ENCODE measurements around the gene ADGRG6. TPM values are rescaled to one million over a fixed set of nuclear protein-coding genes. Genes with fewer than 3 reads are reported as not detected.
A peak's percentile ranks its signal among the peaks of the same experiment; 100 is the strongest.

ADGRG6 gene
- not detected in 2 replicates for total RNA-seq (2013; cell fraction: nucleolus; rRNA removed)
- not detected in 2 replicates for total RNA-seq (2014; rRNA removed)
- total RNA-seq (2014; rRNA removed; fragmentation: Illumina TruSeq; extraction: Trizol), result not detected in 2 replicates
- 0.13 and 0.29 TPM in 2 replicates for total RNA-seq (2021)
- not detected for polyA plus RNA-seq (2011; ENCODE audit: low read depth)
- polyA plus RNA-seq (2011; rRNA removed), result not detected in 2 replicates
- not detected in 2 replicates for polyA plus RNA-seq (2011; cell fraction: cytosol; rRNA removed)
- polyA plus RNA-seq (2011; cell fraction: nucleus; rRNA removed), result not detected in 2 replicates
- polyA plus RNA-seq (2012), result 0.04 TPM in 1 of 2 replicates, not detected in the other
- 0.01 TPM in 1 of 2 replicates, not detected in the other for polyA plus RNA-seq (2014; fragmentation: Illumina TruSeq; extraction: Trizol)
- not detected for polyA plus RNA-seq (2014; fragmentation: Nextera tagmentation; extraction: Ambion mirVana)
- polyA plus RNA-seq (2014; rRNA removed), result not detected in 2 replicates
- under 1 TPM in 1 of 2 experiments, not detected in 1; 0.24 TPM for polyA plus RNA-seq (2016; fragmentation: Nextera tagmentation; extraction: Ambion mirVana)
- not detected in 2 replicates for polyA minus RNA-seq (2011; rRNA and poly(A)+ RNA removed)
- polyA minus RNA-seq (2011; cell fraction: cytosol; rRNA and poly(A)+ RNA removed), result 1.1 and 2.7 TPM in 2 replicates
- polyA minus RNA-seq (2011; cell fraction: nucleus; rRNA and poly(A)+ RNA removed), result 0.48 TPM in 1 of 2 replicates, not detected in the other
- Bru-seq, nascent RNA, result percentile 20 among the genes with signal in this experiment
- BruChase-seq, experiment 1, labeled RNA remaining after a 6-hour chase, result percentile 23 among the genes with signal in this experiment
- percentile 23 among the genes with signal in this experiment for BruChase-seq, experiment 2, labeled RNA remaining after a 2-hour chase
- long read RNA-seq, experiment 1, result 0 reads
- long read RNA-seq, experiment 2, partial matches to known transcripts, result 0 of 1 reads
- long read RNA-seq, experiment 2, other reads (novel, unspliced or antisense), result 1 of 1 reads

GRCh38 chr6:142301651-142302391, at the start of gene ADGRG6:
ADGRG6 (plus strand) TSS chr6:142302007; CDS start chr6:142302330, 323 bp downstream.
- H3K4me3 ChIP-seq, result no peak within 1 kb of the TSS

More at GRCh38 chr6:142301651-142302391, at the start of gene ADGRG6:
- BruUV-seq (replicated peaks), result no TSS peak
- H3K79me2 ChIP-seq (ENCODE audit: control insufficient read depth, insufficient read depth, low read length), result no peaks in the 10 kb centered on the region
- ChIA-PET POLR2A (no interaction called here), RAD21 (ENCODE audit: unreplicated experiment) (no interaction called here), SMC1A (ENCODE audit: uncharacterized antibody, unreplicated experiment) (no interaction called here), CTCF (no interaction called here)
- TF ChIP-seq RAD51 (IDR thresholded peaks at IDR 0.05) (no peak), IRF5 (IDR thresholded peaks at IDR 0.05; ENCODE audit: borderline replicate concordance) (no peak), CBX5 (IDR thresholded peaks at IDR 0.05; ENCODE audit: low read depth) (no peak), RBBP5 (conservative IDR thresholded peaks at IDR 0.05) (no peak), HDAC6 (IDR thresholded peaks at IDR 0.05; ENCODE audit: unreplicated experiment) (peak; percentile 47), CEBPB (IDR thresholded peaks at IDR 0.05; ENCODE audit: borderline replicate concordance in 1 of 2, low read depth in 2 of 2, low read length in 2 of 2) (no peak), USF2 (IDR thresholded peaks at IDR 0.05; ENCODE audit: borderline replicate concordance, low read depth, low read length) (no peak), FOXK2 (IDR thresholded peaks at IDR 0.05) (no peak), ZNF207 (IDR thresholded peaks at IDR 0.05; ENCODE audit: borderline replicate concordance) (no peak), CREB1 (IDR thresholded peaks at IDR 0.05; ENCODE audit: low read depth) (no peak), HCFC1 (IDR thresholded peaks at IDR 0.05; ENCODE audit: low read length) (no peak), CBFB (IDR thresholded peaks at IDR 0.05; ENCODE audit: low read depth) (no peak), BHLHE40 (IDR thresholded peaks at IDR 0.05; ENCODE audit: borderline replicate concordance in 1 of 2, low read depth in 2 of 2, low read length in 1 of 2) (peak in 1 of 2 experiments; percentile 42; a peak in 2 of 4 replicates), SUZ12 (IDR thresholded peaks at IDR 0.05; ENCODE audit: unreplicated experiment) (peak; percentile 25), TARDBP (IDR thresholded peaks at IDR 0.05; ENCODE audit: borderline replicate concordance) (no peak), PAX8 (IDR thresholded peaks at IDR 0.05) (no peak)
- FAIRE-seq, result no peak
- intact Hi-C loops (cut with micrococcal nuclease; ENCODE audit: unreplicated experiment) (no loop called here), in situ Hi-C loops (cut with MboI) (no loop called here)
- H3K36me3 ChIP-seq (ENCODE audit: control insufficient read depth in 2 of 2, insufficient read depth in 2 of 2, low read length in 1 of 2), result no peaks in the 10 kb centered on the region
- H2AFZ ChIP-seq (ENCODE audit: control insufficient read depth, low read depth, low read length), result peak within 1 kb of the TSS; percentile 15; the same call in 1 of the 2 replicates
- ATAC-seq, result peak; percentile 75
- H3K4me1 ChIP-seq (ENCODE audit: control insufficient read depth, insufficient read depth, low read length), result no peaks in the 10 kb centered on the region
- no peak within 1 kb of the TSS for H3K27ac ChIP-seq (ENCODE audit: control insufficient read depth, insufficient read depth)
- H3K9me3 ChIP-seq (replicated peaks; ENCODE audit: control insufficient read depth, insufficient read depth, low read length), result no peaks in the 10 kb centered on the region
- peak within 1 kb of the TSS; percentile 58; the same call in 1 of the 2 replicates for H3K4me2 ChIP-seq (ENCODE audit: control insufficient read depth, insufficient read depth)
- H3K27me3 ChIP-seq (replicated peaks in 1 of 2; ENCODE audit: control insufficient read depth in 2 of 2, insufficient read depth in 2 of 2, low read length in 1 of 2), result peaks cover 2 to 10% of the 10 kb centered on the region in 2 experiments; a peak in 3 of 4 replicates
- H3K9ac ChIP-seq (ENCODE audit: control insufficient read depth, insufficient read depth, low read length), result no peak within 1 kb of the TSS
- DNase-seq (ENCODE audit: low read depth, low spot score), result no peak
- 10% methylated on average over 59 of the region's 69 CpGs for whole genome bisulfite sequencing (ENCODE audit: insufficient coverage, insufficient replicate concordance, low lambda C conversion rate, missing lambda C conversion rate)
- no peaks in the 10 kb centered on the region for H4K20me1 ChIP-seq (ENCODE audit: control insufficient read depth, insufficient read depth)
